SK-N-SH treated with all-trans-retinoic acid at 6 μM for 48 hours (cell line): ENCODE measurements around the gene PTPRJ.

Source experiments
- CREB5 ChIP-seq: fragments of 250-450 bp; sonication (Bioruptor Pico); IDR thresholded peaks from 2 replicates; pipeline ENCODE4 v1.5.1; 2020; ENCODE audit warnings: low read depth, mild to moderate bottlenecking, moderate library complexity
- CSRNP3 ChIP-seq: fragments of 250-450 bp; sonication (Bioruptor Pico); IDR thresholded peaks from 2 replicates; pipeline ENCODE4 v1.5.1; 2021; ENCODE audit warnings: mild to moderate bottlenecking, moderate library complexity
- ESRRG ChIP-seq: fragments of 250-450 bp; sonication (Bioruptor Pico); IDR thresholded peaks from 2 replicates; pipeline ENCODE4 v1.6.1; 2021; ENCODE audit warnings: mild to moderate bottlenecking
- GLIS3 ChIP-seq: fragments of 250-450 bp; sonication (Bioruptor Pico); IDR thresholded peaks from 2 replicates; pipeline ENCODE4 v1.5.0; 2020; ENCODE audit warnings: mild to moderate bottlenecking, moderate library complexity
- OSR1 ChIP-seq: fragments of 250-450 bp; sonication (Bioruptor Pico); IDR thresholded peaks from 2 replicates; pipeline ENCODE4 v1.8.0; 2022; ENCODE audit warnings: moderate library complexity, mild to moderate bottlenecking, inconsistent platforms
- TOX ChIP-seq: fragments of 250-450 bp; sonication (Bioruptor Pico); IDR thresholded peaks from 2 replicates; pipeline ENCODE4 v1.8.0; 2021; ENCODE audit warnings: mild to moderate bottlenecking, moderate library complexity, borderline replicate concordance
- ZC3H10 ChIP-seq: fragments of 250-450 bp; sonication (Bioruptor Pico); IDR thresholded peaks from 2 replicates; pipeline ENCODE4 v1.5.1; 2021; ENCODE audit warnings: mild to moderate bottlenecking, moderate library complexity
- ZFP3 ChIP-seq: fragments of 250-450 bp; sonication (Bioruptor Pico); IDR thresholded peaks from 2 replicates; pipeline ENCODE4 v1.5.0; 2020; ENCODE audit warnings: mild to moderate bottlenecking, moderate library complexity
- ZFP30 ChIP-seq: fragments of 450-650 bp; formaldehyde crosslinking; IDR thresholded peaks from 2 replicates; pipeline ENCODE4 v1.5.0; 2022; ENCODE audit warnings: mild to moderate bottlenecking, moderate library complexity
- ZNF70 ChIP-seq: fragments of 450-650 bp; formaldehyde crosslinking; IDR thresholded peaks from 2 replicates; pipeline ENCODE4 v1.5.0; 2020; ENCODE audit warnings: mild to moderate bottlenecking, moderate library complexity
- TF ChIP-seq, protein P1 (sequence below): fragments of 250-450 bp; sonication (Bioruptor Pico); IDR thresholded peaks from 2 replicates; pipeline ENCODE4 v1.5.0; 2020; ENCODE audit warnings: mild to moderate bottlenecking, moderate library complexity
- TF ChIP-seq, protein P2 (sequence below): fragments of 250-450 bp; sonication (Bioruptor Pico); IDR thresholded peaks from 2 replicates; pipeline ENCODE4 v1.8.0; 2020; ENCODE audit warnings: mild to moderate bottlenecking, moderate library complexity, borderline replicate concordance

DNA sequence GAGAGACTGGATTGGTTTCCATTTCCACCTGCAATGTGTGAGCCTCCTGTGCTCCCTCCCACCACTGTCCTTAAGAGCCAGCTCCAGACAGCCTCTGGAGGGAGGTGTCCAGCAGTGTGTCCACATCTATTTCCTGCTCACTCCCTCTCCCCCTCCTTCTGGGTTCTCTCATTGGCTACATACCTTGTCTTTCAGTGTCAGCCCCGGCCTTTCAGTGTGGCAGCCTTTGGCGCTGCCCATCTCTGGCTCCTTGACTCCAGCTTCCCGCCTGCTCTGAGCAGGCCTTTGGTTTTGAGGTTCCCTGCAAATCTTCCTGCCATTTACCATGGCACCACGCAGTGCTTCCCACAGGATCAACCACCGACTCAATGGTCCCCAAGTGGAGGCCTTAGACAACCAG is 19.0 kb upstream of the PTPRJ start:
- TF ChIP-seq, protein P1, sequence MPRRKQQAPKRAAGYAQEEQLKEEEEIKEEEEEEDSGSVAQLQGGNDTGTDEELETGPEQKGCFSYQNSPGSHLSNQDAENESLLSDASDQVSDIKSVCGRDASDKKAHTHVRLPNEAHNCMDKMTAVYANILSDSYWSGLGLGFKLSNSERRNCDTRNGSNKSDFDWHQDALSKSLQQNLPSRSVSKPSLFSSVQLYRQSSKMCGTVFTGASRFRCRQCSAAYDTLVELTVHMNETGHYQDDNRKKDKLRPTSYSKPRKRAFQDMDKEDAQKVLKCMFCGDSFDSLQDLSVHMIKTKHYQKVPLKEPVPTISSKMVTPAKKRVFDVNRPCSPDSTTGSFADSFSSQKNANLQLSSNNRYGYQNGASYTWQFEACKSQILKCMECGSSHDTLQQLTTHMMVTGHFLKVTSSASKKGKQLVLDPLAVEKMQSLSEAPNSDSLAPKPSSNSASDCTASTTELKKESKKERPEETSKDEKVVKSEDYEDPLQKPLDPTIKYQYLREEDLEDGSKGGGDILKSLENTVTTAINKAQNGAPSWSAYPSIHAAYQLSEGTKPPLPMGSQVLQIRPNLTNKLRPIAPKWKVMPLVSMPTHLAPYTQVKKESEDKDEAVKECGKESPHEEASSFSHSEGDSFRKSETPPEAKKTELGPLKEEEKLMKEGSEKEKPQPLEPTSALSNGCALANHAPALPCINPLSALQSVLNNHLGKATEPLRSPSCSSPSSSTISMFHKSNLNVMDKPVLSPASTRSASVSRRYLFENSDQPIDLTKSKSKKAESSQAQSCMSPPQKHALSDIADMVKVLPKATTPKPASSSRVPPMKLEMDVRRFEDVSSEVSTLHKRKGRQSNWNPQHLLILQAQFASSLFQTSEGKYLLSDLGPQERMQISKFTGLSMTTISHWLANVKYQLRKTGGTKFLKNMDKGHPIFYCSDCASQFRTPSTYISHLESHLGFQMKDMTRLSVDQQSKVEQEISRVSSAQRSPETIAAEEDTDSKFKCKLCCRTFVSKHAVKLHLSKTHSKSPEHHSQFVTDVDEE (CRISPR knock-in tag) = no peak
- TF ChIP-seq CSRNP3 (CRISPR knock-in tag) (no peak), CREB5 (CRISPR knock-in tag) (no peak), OSR1 (CRISPR knock-in tag) (no peak), ZC3H10 (CRISPR knock-in tag) (no peak), GLIS3 (CRISPR knock-in tag) (no peak), ZFP3 (CRISPR knock-in tag) (no peak), ZFP30 (CRISPR knock-in tag) (no peak), ZNF70 (CRISPR knock-in tag) (no peak), ESRRG (CRISPR knock-in tag) (no peak), TOX (CRISPR knock-in tag) (no peak)
- TF ChIP-seq, protein P2, sequence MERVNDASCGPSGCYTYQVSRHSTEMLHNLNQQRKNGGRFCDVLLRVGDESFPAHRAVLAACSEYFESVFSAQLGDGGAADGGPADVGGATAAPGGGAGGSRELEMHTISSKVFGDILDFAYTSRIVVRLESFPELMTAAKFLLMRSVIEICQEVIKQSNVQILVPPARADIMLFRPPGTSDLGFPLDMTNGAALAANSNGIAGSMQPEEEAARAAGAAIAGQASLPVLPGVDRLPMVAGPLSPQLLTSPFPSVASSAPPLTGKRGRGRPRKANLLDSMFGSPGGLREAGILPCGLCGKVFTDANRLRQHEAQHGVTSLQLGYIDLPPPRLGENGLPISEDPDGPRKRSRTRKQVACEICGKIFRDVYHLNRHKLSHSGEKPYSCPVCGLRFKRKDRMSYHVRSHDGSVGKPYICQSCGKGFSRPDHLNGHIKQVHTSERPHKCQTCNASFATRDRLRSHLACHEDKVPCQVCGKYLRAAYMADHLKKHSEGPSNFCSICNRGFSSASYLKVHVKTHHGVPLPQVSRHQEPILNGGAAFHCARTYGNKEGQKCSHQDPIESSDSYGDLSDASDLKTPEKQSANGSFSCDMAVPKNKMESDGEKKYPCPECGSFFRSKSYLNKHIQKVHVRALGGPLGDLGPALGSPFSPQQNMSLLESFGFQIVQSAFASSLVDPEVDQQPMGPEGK (CRISPR knock-in tag) = no peak
